ENCODE results near the gene GPC3.

Gene GPC3

DNA sequence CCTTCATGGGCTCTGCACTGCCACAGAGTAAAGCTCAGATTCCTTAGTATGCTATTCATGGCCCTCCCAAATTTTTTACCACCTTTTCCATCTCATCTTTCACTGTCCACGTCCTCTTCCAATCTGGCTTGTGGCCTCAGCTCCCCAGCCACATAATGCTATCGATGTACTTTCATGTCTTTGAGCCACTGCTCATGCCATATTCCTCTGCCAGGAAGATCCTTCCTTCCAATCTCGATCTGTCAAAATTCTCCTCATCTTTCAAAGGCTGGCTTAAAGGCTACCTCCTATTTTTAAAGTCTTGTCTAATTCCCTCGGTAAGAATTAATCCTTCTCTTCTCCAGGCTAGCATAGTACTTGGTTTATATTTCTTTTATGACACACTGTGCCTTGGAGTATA lies 336.8 kb downstream of the GPC3 start:
- TF ChIP-seq TEAD4 (IDR thresholded peaks at IDR 0.05) (no peak), EGR1 (IDR thresholded peaks at IDR 0.05) (no peak), ZBTB7A (IDR thresholded peaks at IDR 0.05; ENCODE audit: low read depth) (no peak), NFIC (IDR thresholded peaks at IDR 0.05) (no peak), TAF1 (IDR thresholded peaks at IDR 0.05; ENCODE audit: low read depth) (no peak), YY1 (IDR thresholded peaks at IDR 0.05; ENCODE audit: low read depth) (no peak), FOXM1 (IDR thresholded peaks at IDR 0.05; ENCODE audit: borderline replicate concordance, low read depth) (no peak), USF1 (IDR thresholded peaks at IDR 0.05) (no peak), RAD21 (IDR thresholded peaks at IDR 0.05; ENCODE audit: low read depth) (no peak), REST (IDR thresholded peaks at IDR 0.05; ENCODE audit: low read depth) (no peak), CREB1 (IDR thresholded peaks at IDR 0.05; ENCODE audit: low read depth) (no peak), EP300 (IDR thresholded peaks at IDR 0.05; ENCODE audit: borderline replicate concordance) (no peak), CEBPB (IDR thresholded peaks at IDR 0.05) (no peak), MAX (IDR thresholded peaks at IDR 0.05) (no peak), TCF12 (IDR thresholded peaks at IDR 0.05; ENCODE audit: low read depth) (no peak)

DNA sequence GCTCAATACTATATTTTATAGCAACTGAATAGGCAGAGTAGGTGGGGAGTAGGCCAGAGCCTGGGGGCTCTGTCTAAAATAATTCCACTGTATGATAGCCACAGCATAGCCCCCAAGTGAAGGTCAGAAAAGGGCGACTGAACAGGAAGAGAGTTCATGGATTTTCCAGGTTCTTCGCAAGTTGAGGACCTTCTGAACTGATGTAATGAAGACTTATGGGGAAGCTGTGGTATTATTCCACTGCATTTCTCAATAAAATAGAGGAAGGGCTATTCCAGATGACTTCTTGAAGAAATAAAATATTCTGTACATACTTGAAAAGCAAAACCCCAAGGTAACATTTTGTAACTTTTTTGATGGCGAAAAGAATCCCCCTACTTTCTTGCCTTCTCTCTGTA lies 338.7 kb downstream of the GPC3 start:
- no peak for TF ChIP-seq EP300 (IDR thresholded peaks at IDR 0.05; ENCODE audit: borderline replicate concordance)
- no peak for TF ChIP-seq MAX (IDR thresholded peaks at IDR 0.05)
- no peak for TF ChIP-seq RAD21 (IDR thresholded peaks at IDR 0.05; ENCODE audit: low read depth)
- TF ChIP-seq TCF12 (IDR thresholded peaks at IDR 0.05; ENCODE audit: low read depth): no peak
- no peak for TF ChIP-seq TEAD4 (IDR thresholded peaks at IDR 0.05)
- no peak for TF ChIP-seq CEBPB (IDR thresholded peaks at IDR 0.05)
- no peak for TF ChIP-seq CREB1 (IDR thresholded peaks at IDR 0.05; ENCODE audit: low read depth)
- no peak for TF ChIP-seq YY1 (IDR thresholded peaks at IDR 0.05; ENCODE audit: low read depth)
- TF ChIP-seq ZBTB7A (IDR thresholded peaks at IDR 0.05; ENCODE audit: low read depth): no peak
- TF ChIP-seq FOXM1 (IDR thresholded peaks at IDR 0.05; ENCODE audit: borderline replicate concordance, low read depth): no peak
- TF ChIP-seq REST (IDR thresholded peaks at IDR 0.05; ENCODE audit: low read depth): no peak
- no peak for TF ChIP-seq EGR1 (IDR thresholded peaks at IDR 0.05)
- no peak for TF ChIP-seq USF1 (IDR thresholded peaks at IDR 0.05)
- TF ChIP-seq TAF1 (IDR thresholded peaks at IDR 0.05; ENCODE audit: low read depth): no peak
- no peak for TF ChIP-seq NFIC (IDR thresholded peaks at IDR 0.05)

DNA sequence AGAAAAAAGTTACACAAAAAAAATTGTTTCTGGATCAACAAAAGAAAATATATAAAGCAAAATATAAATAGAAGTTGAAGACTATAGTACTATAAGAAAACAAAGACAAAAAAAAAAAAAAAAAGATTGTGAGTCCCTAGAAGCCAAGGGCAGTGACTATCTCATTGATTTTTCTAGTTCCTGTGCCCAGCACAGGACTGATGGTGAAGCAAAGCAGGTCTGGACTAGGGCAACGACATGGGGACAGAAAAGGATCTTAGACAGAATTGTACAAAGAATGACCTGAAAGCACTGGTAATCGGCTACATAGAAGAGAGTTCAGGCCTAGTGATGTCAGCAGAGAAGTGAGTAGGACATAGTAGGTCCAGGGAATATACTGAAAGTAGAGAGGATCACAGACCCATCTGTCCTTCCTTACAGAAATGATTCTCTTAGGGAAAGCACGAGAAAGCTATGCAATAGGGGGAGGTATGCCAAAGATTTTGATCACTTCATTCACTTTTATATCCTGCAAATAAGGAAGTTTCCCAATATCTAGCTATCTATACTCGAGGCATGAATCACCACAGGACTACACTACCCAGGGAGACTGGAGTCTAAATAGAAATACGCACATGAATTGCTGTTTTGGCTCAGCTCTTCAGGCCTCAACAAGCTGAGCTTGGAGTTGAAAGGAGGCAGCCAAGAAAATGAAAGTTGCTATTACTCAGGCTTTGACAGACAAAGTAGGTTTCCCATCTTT lies 339.2 kb downstream of the GPC3 start:
- TF ChIP-seq ZBTB7A (IDR thresholded peaks at IDR 0.05; ENCODE audit: low read depth) (no peak), RAD21 (IDR thresholded peaks at IDR 0.05; ENCODE audit: low read depth) (no peak), MAX (IDR thresholded peaks at IDR 0.05) (no peak), CREB1 (IDR thresholded peaks at IDR 0.05; ENCODE audit: low read depth) (no peak), YY1 (IDR thresholded peaks at IDR 0.05; ENCODE audit: low read depth) (no peak), EP300 (IDR thresholded peaks at IDR 0.05; ENCODE audit: borderline replicate concordance) (no peak), CEBPB (IDR thresholded peaks at IDR 0.05) (no peak), REST (IDR thresholded peaks at IDR 0.05; ENCODE audit: low read depth) (no peak), TAF1 (IDR thresholded peaks at IDR 0.05; ENCODE audit: low read depth) (no peak)

GRCh38 chrX:133645256-133645655 lies 340.1 kb downstream of the GPC3 start:
- TF ChIP-seq EGR1 (IDR thresholded peaks at IDR 0.05) (no peak), EP300 (IDR thresholded peaks at IDR 0.05; ENCODE audit: borderline replicate concordance) (no peak), USF1 (IDR thresholded peaks at IDR 0.05) (no peak)

Measured in Ishikawa (cell line).